GM10266 (cell line): Measurements from ENCODE around the gene ANKRD13B.

Experiments
- DNase-seq: peaks from one replicate; pipeline ENCODE4 v3.0.0; 2012; ENCODE audit errors: extremely low spot score
- TF ChIP-seq, protein P1 (sequence below): IDR thresholded peaks from 2 replicates; pipeline ENCODE4 v1.5.1; 2012; ENCODE audit warnings: mild to moderate bottlenecking, low read depth; ENCODE audit not compliant: control insufficient read depth, insufficient read depth; ENCODE audit errors: missing control alignments

ANKRD13B gene

DNA sequence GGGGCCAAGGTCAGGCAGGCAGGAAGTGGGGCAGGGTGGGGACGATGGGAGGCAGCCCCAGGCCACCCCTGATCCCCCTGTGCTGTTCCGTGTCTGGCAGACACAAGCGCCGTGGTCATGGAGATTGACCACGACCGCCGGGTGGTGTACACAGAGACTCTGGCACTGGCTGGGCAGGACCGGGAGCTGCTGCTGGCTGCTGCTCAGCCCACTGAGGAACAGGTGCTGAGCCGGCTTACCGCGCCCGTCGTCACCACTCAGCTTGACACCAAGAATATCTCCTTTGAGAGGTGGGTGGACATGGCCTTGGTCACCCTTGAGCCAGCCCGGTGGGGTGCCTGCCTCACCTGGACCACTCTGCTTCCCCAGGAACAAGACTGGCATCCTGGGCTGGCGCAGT is 16.1 kb downstream of the ANKRD13B start:
- TF ChIP-seq, protein P1, sequence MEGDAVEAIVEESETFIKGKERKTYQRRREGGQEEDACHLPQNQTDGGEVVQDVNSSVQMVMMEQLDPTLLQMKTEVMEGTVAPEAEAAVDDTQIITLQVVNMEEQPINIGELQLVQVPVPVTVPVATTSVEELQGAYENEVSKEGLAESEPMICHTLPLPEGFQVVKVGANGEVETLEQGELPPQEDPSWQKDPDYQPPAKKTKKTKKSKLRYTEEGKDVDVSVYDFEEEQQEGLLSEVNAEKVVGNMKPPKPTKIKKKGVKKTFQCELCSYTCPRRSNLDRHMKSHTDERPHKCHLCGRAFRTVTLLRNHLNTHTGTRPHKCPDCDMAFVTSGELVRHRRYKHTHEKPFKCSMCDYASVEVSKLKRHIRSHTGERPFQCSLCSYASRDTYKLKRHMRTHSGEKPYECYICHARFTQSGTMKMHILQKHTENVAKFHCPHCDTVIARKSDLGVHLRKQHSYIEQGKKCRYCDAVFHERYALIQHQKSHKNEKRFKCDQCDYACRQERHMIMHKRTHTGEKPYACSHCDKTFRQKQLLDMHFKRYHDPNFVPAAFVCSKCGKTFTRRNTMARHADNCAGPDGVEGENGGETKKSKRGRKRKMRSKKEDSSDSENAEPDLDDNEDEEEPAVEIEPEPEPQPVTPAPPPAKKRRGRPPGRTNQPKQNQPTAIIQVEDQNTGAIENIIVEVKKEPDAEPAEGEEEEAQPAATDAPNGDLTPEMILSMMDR, result no peak
- no peak for DNase-seq

DNA sequence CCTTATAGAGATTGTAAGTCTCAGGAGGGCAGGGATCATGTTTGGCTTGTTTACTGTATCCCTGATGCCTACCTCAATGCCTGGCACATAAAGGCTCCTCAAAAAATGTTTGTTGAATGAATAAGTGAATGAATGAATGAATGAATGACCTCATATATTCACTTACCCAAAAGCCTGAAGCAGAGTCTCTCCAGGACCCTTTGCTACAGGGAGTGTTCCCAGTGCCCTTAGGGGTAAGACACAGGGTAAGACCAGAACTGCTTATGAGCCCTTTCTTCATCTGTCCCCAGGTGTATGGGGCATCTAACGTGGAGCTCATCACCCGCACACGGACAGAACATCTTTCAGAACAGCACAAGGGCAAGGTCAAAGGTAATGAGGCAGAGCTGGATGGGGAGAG is 17.5 kb downstream of the ANKRD13B start:
- TF ChIP-seq, protein P1, result no peak
- DNase-seq, result no peak

DNA sequence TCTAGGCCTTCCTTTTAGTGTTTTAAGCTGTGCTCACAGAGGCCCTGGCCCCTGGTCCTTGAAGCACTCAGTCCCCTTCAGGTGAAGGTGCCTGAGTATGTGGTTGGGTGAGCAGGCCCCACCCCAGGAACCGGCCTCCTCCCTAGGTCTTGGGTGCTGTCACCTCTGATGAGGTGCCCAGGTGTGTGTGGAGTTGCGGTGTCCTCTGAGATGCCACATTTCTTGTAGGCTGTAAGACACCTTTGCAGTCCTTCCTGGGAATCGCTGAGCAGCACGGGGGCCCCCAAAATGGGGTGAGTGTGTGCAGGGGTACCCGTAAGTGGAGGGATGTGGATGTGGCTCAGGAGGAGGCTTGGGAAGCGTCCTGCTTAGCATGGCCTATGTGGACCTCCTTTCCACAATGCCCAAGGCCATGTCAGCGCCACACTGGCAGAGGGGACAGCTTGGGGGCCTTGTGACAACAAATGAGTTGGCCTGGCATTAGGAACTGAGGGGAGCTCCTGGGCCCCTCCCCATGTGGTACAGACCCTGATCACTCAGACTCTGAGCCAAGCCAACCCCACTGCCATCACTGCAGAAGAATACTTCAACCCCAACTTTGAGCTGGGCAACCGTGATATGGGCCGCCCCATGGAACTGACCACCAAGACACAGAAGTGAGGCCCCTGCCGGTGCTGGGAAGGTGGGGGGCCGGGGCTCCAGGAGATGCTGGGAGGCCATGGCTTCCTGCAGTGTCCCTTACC is 18.6 kb downstream of the ANKRD13B start:
- TF ChIP-seq, protein P1, result no peak
- DNase-seq, result no peak

DNA sequence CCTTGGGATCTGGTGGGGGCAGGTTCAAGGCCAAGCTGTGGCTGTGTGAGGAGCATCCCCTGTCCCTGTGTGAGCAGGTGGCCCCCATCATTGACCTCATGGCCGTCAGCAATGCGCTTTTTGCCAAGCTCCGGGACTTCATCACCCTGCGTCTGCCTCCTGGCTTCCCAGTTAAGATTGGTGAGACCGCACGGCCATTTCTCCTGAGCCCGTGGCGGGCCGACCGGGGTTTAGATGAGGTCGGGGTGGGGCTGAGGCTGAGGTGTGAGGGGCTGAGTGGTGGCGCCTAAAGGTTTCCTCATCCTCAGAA is 19.1 kb downstream of the ANKRD13B start:
- no peak for DNase-seq
- TF ChIP-seq, protein P1, result no peak

DNA sequence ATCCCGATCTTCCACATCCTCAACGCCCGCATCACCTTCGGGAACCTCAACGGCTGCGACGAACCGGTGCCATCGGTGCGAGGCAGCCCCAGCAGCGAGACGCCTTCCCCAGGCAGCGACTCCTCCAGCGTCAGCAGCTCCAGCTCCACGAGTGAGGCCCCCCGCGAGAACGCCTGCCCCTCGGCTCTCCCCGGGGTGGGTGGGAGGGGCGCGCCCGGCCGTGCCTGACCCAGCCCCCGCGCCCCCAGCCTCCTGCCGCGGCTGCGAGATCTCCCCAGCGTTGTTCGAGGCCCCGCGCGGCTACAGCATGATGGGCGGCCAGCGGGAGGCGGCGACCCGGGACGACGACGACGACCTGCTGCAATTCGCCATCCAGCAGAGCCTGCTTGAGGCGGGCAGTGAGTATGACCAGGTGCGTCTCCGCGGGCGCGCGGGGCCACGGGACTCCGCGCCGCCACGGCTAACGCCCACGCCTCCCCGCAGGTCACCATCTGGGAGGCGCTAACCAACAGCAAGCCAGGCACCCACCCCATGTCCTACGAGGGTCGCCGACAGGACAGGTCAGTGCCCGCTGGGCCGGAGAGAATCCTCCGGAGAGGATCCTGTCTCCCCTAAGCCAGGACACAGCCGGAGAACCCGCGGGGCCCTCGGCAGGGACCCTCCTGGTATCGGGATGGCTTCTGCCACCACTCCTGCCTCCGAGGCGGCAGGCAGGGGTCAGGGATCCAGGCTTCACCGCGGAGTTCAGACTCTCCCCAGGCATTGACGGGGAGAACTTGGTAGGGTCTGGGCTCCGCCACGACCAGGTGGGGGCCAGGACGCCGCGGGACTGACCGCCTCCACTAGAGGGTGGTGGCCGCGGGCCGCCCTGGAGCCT is 19.7 kb downstream of the ANKRD13B start:
- TF ChIP-seq, protein P1, result peak; percentile 5
- no peak for DNase-seq

DNA sequence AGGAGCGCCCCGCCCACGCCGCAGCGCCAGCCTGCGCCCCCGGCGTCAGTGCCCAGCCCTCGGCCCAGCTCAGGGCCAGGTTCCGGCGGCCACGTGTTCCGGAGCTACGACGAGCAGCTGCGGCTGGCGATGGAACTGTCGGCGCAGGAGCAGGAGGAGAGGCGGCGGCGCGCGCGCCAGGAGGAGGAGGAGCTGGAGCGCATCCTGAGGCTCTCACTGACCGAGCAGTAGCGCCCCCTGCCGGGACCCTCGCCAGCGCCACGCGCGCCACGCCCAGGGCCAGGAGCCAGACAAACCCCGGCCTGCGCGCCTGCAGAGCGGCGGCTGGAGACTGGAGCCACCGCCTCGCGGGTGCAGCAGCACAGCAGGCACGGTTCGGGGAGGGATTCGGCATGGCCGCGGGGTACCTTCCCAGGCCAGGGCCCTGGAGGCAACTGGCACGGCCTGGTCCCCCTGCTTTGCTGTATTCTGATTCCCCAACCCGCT is 20.5 kb downstream of the ANKRD13B start:
- TF ChIP-seq, protein P1, result peak; percentile 95
- DNase-seq, result peak; percentile 91

DNA sequence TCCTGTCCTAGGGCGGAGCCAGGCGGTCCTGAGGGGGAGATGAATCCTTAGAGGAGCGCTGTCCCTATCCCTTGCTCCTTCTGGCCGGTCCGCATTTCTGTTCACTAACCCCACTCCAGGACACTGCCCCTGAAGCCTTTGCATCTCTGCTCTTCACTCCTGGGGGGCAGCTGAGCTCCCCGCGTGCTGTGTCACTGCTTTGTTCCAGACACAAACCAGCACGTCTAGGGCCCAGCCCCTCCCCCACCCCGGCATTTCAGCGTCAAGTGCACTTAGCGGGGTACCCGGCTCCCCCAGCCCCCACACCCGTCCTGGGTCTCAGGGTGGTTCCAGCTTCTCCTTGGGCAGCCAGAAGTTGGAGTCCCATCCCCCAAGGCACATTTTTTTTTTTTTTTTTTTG is 20.9 kb downstream of the ANKRD13B start:
- TF ChIP-seq, protein P1, result no peak
- no peak for DNase-seq
